SK-N-SH (cell line): ENCODE results near the gene OTOP2.

Source experiments
- CTCF ChIP-seq: fragments of 200-600 bp; sonication (generic); IDR thresholded peaks from 2 replicates; pipeline ENCODE4 v1.6.1; 2017; ENCODE audit warnings: antibody characterized with exemption, mild to moderate bottlenecking, moderate library complexity
- EP300 ChIP-seq, 2 experiments: IDR thresholded peaks; 2 replicates each; pipeline versions ENCODE4 v1.4.0 to v1.6.1; 2012; ENCODE audit warnings: borderline replicate concordance in 1 of 2, low read depth in 1 of 2, low read length in 1 of 2
- EZH2phosphoT487 ChIP-seq: fragments of 200-600 bp; sonication (generic); IDR thresholded peaks from 2 replicates; pipeline ENCODE4 v1.6.1; 2017; ENCODE audit warnings: low read depth, mixed run types, mild to moderate bottlenecking, antibody characterized with exemption, moderate library complexity, borderline replicate concordance
- MEF2A ChIP-seq: IDR thresholded peaks from 2 replicates; pipeline ENCODE4 v1.4.0; 2012; ENCODE audit warnings: low read depth, borderline replicate concordance
- POLR2AphosphoS5 ChIP-seq: IDR thresholded peaks from 2 replicates; pipeline ENCODE4 v1.6.1; 2012; ENCODE audit warnings: low read depth, low read length
- RAD21 ChIP-seq: IDR thresholded peaks from 2 replicates; pipeline ENCODE4 v1.6.1; 2012; ENCODE audit warnings: mild to moderate bottlenecking, low read length
- SMC3 ChIP-seq: IDR thresholded peaks from 2 replicates; pipeline ENCODE4 v1.6.1; 2012; ENCODE audit warnings: low read depth, low read length, improper control_type of control experiment
- TAF1 ChIP-seq: IDR thresholded peaks from 2 replicates; pipeline ENCODE4 v1.6.1; 2012; ENCODE audit warnings: low read depth, mild to moderate bottlenecking, low read length, moderate library complexity, borderline replicate concordance
- TEAD4 ChIP-seq: IDR thresholded peaks from 2 replicates; pipeline ENCODE4 v1.4.0; 2012; ENCODE audit warnings: mild to moderate bottlenecking, borderline replicate concordance; ENCODE audit not compliant: insufficient read depth
- USF2 ChIP-seq: fragments of 150-350 bp; IDR thresholded peaks from 2 replicates; pipeline ENCODE4 v1.6.1; 2017; ENCODE audit warnings: antibody characterized with exemption, low read length, low read depth, borderline replicate concordance
- YY1 ChIP-seq: IDR thresholded peaks from 2 replicates; pipeline ENCODE4 v1.4.0; 2012; ENCODE audit warnings: low read depth, mild to moderate bottlenecking

- no peak for TF ChIP-seq CTCF
- no peak for TF ChIP-seq USF2
- no peak for TF ChIP-seq TAF1
- no peak for TF ChIP-seq POLR2AphosphoS5
- no peak for TF ChIP-seq MEF2A
- no peak for TF ChIP-seq RAD21
- TF ChIP-seq YY1, result no peak
- TF ChIP-seq TEAD4, result no peak
- no peak for TF ChIP-seq EZH2phosphoT487
- no peak for TF ChIP-seq SMC3
- no peak for TF ChIP-seq EP300 (IDR thresholded peaks at IDR 0.05; ENCODE audit: borderline replicate concordance in 1 of 2, low read depth in 1 of 2, low read length in 1 of 2)
These were observed 40.2 kb downstream of the OTOP2 start for GRCh38 chr17:74964246-74964761.
